OCI-LY3 (cell line): ENCODE results near the gene MCC.

Source experiments
- H2AFZ ChIP-seq: fragments of 200-600, 300-600 bp; shearing (Covaris generic); 2 replicates; pipeline ENCODE4 v1.6.0; 2014; ENCODE audit warnings: antibody characterized with exemption, low read depth, low read length
- H3K27ac ChIP-seq: fragments of 200-600, 300-600 bp; sonication (generic); 2 replicates; pipeline ENCODE4 v1.5.1; 2014; ENCODE audit warnings: mild to moderate bottlenecking, low read length, moderate library complexity, mixed read lengths
- H3K27me3 ChIP-seq: fragments of 200-600, 300-600 bp; sonication (generic); 2 replicates; pipeline ENCODE4 v1.6.1; 2014; ENCODE audit warnings: low read depth, low read length, mixed read lengths
- H3K36me3 ChIP-seq: fragments of 200-600, 300-600 bp; sonication (generic); replicated peaks from 2 replicates; pipeline ENCODE3; 2014; ENCODE audit warnings: low read depth, low read length, mixed read lengths
- H3K4me1 ChIP-seq: fragments of 300-600, 200-600 bp; sonication (generic); 2 replicates; pipeline ENCODE4 v1.6.1; 2014; ENCODE audit warnings: low read length, mixed read lengths
- H3K4me2 ChIP-seq: fragments of 200-600, 300-600 bp; sonication (generic); 2 replicates; pipeline ENCODE4 v1.6.1; 2014; ENCODE audit warnings: low read length, mixed read lengths
- H3K4me3 ChIP-seq: fragments of 300-600, 200-600 bp; sonication (generic); 2 replicates; pipeline ENCODE4 v1.5.1; 2014; ENCODE audit warnings: antibody characterized with exemption, mild to moderate bottlenecking, low read length, moderate library complexity
- H3K79me2 ChIP-seq: fragments of 300-600, 200-600 bp; shearing (Covaris generic); 2 replicates; pipeline ENCODE4 v1.6.1; 2014; ENCODE audit warnings: mild to moderate bottlenecking, low read length, mixed read lengths
- H3K9ac ChIP-seq: fragments of 300-600, 200-600 bp; shearing (Covaris generic); 2 replicates; pipeline ENCODE4 v1.6.0; 2014; ENCODE audit warnings: mild to moderate bottlenecking, low read length, moderate library complexity
- H3K9me3 ChIP-seq: fragments of 200-600, 300-600 bp; shearing (Covaris generic); 2 replicates; pipeline ENCODE4 v1.6.1; 2014; ENCODE audit warnings: low read length, mixed read lengths; ENCODE audit not compliant: insufficient read depth
- H4K20me1 ChIP-seq: fragments of 200-600, 300-600 bp; sonication (generic); 2 replicates; pipeline ENCODE4 v1.6.1; 2016; ENCODE audit warnings: low read length, mixed read lengths; ENCODE audit not compliant: insufficient read depth
- CTCF ChIP-seq: fragments of 200-600, 300-600 bp; sonication (generic); IDR thresholded peaks from 2 replicates; pipeline ENCODE4 v1.5.1; 2014; ENCODE audit warnings: antibody characterized with exemption, low read length, low read depth
- EZH2phosphoT487 ChIP-seq: fragments of 200-600 bp; shearing (Covaris generic); IDR thresholded peaks from 2 replicates; pipeline ENCODE4 v1.6.1; 2018; ENCODE audit warnings: antibody characterized with exemption, mixed run types, low read depth

Gene MCC

DNA sequence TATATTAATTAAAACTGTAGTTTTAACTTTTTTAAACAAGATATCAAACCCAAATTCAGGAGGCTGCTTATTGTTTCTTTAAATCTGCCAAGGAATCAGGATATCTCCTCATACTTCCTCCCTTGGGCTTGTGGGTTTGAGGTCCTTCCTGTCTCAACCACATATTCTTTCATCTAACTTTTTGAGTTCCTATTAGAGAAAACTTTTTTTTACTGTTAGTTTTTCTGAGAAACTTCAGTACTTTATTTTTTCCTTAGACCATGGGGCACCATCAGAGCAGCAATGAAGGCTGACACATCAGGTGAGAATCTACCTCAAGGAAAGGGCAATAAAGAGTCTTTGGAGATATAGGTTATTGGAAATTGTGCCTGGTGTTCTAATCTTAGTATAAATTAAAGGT, 110.2 kb downstream of the MCC start:
- Histone ChIP-seq H3K27ac (no peak overlapping the region), H3K36me3 (no peaks in the 10 kb centered on the region), H2AFZ (no peak overlapping the region), H3K27me3 (no peaks in the 10 kb centered on the region), H3K9me3 (no peaks in the 10 kb centered on the region), H3K4me3 (no peak overlapping the region), H3K9ac (no peak overlapping the region), H3K79me2 (no peaks in the 10 kb centered on the region), H4K20me1 (no peaks in the 10 kb centered on the region), H3K4me1 (no peaks in the 10 kb centered on the region), H3K4me2 (no peak overlapping the region)
- TF ChIP-seq CTCF, result no peak
- TF ChIP-seq EZH2phosphoT487, result no peak

- Histone ChIP-seq H3K4me1 (no peaks in the 10 kb centered on the region), H3K79me2 (no peaks in the 10 kb centered on the region), H3K4me2 (no peak overlapping the region), H3K27me3 (no peaks in the 10 kb centered on the region), H3K27ac (no peak overlapping the region), H2AFZ (no peak overlapping the region), H3K9ac (no peak overlapping the region), H3K36me3 (no peaks in the 10 kb centered on the region), H3K9me3 (no peaks in the 10 kb centered on the region), H3K4me3 (no peak overlapping the region), H4K20me1 (no peaks in the 10 kb centered on the region)
- TF ChIP-seq EZH2phosphoT487 (no peak), CTCF (no peak)
Observed at GRCh38 chr5:113376640-113377039, 111.6 kb downstream of the MCC start.

GRCh38 chr5:113375480-113376060, 112.7 kb downstream of the MCC start:
- no peaks in the 10 kb centered on the region for H3K4me1 ChIP-seq
- no peak overlapping the region for H3K9ac ChIP-seq
- TF ChIP-seq CTCF (no peak), EZH2phosphoT487 (no peak)
- no peak overlapping the region for H2AFZ ChIP-seq
- no peaks in the 10 kb centered on the region for H3K27me3 ChIP-seq
- no peak overlapping the region for H3K4me2 ChIP-seq
- H3K27ac ChIP-seq, result no peak overlapping the region
- no peak overlapping the region for H3K4me3 ChIP-seq
- no peaks in the 10 kb centered on the region for H4K20me1 ChIP-seq
- H3K9me3 ChIP-seq, result no peaks in the 10 kb centered on the region
- no peaks in the 10 kb centered on the region for H3K36me3 ChIP-seq
- H3K79me2 ChIP-seq, result no peaks in the 10 kb centered on the region

DNA sequence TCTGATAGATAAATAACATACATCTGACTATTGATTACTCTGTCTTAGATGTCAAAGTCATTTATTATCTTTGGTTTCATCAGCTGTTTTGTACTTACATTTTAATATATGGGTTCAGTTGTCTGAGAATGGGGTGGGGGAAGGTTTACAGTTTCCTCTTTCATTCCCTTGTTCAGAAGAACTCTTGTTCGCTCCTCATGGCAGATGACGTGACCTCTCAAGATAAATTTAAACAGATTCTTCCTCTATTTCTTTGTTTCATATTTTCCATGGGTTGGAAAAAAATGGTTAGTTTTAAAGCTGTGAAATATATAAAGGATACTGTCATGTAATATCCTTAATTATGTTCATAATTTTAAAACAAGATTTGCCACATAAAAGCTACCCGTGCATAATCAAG, 114.8 kb downstream of the MCC start:
- no peak overlapping the region for H3K9ac ChIP-seq
- no peak overlapping the region for H3K4me2 ChIP-seq
- no peaks in the 10 kb centered on the region for H4K20me1 ChIP-seq
- H3K79me2 ChIP-seq, result no peaks in the 10 kb centered on the region
- H3K4me1 ChIP-seq, result no peaks in the 10 kb centered on the region
- H3K9me3 ChIP-seq, result no peaks in the 10 kb centered on the region
- no peak overlapping the region for H2AFZ ChIP-seq
- H3K27ac ChIP-seq, result no peak overlapping the region
- TF ChIP-seq CTCF, result no peak
- TF ChIP-seq EZH2phosphoT487, result no peak
- H3K36me3 ChIP-seq, result no peaks in the 10 kb centered on the region
- no peaks in the 10 kb centered on the region for H3K27me3 ChIP-seq
- no peak overlapping the region for H3K4me3 ChIP-seq
